ENCODE measurements around the gene ST6GALNAC1. TPM values are rescaled to one million over a fixed set of nuclear protein-coding genes. Genes with fewer than 3 reads are reported as not detected.

The ST6GALNAC1 gene
- total and polyA plus RNA-seq, 2 of the 8 experiments (the other 6 are each of a cell fraction or from before 2014, with no cell fraction given) = not detected

DNA sequence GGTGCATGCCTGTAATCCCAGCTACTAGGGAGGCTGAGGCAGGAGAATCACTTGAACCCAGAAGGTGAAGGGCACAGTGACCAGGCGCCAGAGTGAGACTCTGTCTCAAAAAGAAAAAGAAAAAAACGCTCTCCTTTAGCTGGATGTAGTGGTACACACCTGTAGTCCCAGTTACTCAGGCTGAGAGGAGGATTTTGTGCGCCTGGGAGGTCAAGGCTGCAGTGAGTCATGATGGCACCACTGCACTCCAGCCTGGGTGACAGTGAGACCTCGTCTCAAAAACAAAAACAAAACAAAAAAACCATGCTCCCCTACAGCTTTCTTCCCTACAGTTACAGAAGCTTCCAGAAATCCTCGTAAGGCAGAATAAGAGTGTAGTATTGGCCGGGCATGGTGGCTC lies 33.1 kb upstream of the ST6GALNAC1 start (continued):
- TF ChIP-seq, protein P1, sequence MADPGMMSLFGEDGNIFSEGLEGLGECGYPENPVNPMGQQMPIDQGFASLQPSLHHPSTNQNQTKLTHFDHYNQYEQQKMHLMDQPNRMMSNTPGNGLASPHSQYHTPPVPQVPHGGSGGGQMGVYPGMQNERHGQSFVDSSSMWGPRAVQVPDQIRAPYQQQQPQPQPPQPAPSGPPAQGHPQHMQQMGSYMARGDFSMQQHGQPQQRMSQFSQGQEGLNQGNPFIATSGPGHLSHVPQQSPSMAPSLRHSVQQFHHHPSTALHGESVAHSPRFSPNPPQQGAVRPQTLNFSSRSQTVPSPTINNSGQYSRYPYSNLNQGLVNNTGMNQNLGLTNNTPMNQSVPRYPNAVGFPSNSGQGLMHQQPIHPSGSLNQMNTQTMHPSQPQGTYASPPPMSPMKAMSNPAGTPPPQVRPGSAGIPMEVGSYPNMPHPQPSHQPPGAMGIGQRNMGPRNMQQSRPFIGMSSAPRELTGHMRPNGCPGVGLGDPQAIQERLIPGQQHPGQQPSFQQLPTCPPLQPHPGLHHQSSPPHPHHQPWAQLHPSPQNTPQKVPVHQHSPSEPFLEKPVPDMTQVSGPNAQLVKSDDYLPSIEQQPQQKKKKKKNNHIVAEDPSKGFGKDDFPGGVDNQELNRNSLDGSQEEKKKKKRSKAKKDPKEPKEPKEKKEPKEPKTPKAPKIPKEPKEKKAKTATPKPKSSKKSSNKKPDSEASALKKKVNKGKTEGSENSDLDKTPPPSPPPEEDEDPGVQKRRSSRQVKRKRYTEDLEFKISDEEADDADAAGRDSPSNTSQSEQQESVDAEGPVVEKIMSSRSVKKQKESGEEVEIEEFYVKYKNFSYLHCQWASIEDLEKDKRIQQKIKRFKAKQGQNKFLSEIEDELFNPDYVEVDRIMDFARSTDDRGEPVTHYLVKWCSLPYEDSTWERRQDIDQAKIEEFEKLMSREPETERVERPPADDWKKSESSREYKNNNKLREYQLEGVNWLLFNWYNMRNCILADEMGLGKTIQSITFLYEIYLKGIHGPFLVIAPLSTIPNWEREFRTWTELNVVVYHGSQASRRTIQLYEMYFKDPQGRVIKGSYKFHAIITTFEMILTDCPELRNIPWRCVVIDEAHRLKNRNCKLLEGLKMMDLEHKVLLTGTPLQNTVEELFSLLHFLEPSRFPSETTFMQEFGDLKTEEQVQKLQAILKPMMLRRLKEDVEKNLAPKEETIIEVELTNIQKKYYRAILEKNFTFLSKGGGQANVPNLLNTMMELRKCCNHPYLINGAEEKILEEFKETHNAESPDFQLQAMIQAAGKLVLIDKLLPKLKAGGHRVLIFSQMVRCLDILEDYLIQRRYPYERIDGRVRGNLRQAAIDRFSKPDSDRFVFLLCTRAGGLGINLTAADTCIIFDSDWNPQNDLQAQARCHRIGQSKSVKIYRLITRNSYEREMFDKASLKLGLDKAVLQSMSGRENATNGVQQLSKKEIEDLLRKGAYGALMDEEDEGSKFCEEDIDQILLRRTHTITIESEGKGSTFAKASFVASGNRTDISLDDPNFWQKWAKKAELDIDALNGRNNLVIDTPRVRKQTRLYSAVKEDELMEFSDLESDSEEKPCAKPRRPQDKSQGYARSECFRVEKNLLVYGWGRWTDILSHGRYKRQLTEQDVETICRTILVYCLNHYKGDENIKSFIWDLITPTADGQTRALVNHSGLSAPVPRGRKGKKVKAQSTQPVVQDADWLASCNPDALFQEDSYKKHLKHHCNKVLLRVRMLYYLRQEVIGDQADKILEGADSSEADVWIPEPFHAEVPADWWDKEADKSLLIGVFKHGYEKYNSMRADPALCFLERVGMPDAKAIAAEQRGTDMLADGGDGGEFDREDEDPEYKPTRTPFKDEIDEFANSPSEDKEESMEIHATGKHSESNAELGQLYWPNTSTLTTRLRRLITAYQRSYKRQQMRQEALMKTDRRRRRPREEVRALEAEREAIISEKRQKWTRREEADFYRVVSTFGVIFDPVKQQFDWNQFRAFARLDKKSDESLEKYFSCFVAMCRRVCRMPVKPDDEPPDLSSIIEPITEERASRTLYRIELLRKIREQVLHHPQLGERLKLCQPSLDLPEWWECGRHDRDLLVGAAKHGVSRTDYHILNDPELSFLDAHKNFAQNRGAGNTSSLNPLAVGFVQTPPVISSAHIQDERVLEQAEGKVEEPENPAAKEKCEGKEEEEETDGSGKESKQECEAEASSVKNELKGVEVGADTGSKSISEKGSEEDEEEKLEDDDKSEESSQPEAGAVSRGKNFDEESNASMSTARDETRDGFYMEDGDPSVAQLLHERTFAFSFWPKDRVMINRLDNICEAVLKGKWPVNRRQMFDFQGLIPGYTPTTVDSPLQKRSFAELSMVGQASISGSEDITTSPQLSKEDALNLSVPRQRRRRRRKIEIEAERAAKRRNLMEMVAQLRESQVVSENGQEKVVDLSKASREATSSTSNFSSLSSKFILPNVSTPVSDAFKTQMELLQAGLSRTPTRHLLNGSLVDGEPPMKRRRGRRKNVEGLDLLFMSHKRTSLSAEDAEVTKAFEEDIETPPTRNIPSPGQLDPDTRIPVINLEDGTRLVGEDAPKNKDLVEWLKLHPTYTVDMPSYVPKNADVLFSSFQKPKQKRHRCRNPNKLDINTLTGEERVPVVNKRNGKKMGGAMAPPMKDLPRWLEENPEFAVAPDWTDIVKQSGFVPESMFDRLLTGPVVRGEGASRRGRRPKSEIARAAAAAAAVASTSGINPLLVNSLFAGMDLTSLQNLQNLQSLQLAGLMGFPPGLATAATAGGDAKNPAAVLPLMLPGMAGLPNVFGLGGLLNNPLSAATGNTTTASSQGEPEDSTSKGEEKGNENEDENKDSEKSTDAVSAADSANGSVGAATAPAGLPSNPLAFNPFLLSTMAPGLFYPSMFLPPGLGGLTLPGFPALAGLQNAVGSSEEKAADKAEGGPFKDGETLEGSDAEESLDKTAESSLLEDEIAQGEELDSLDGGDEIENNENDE (IDR thresholded peaks at IDR 0.05; ENCODE audit: insufficient replicate concordance, low read length) = no peak
- TF ChIP-seq ASH2L (IDR thresholded peaks at IDR 0.05; ENCODE audit: low read length) = no peak
- no peak for TF ChIP-seq EGR1 (IDR thresholded peaks at IDR 0.05; ENCODE audit: borderline replicate concordance, low read depth, low read length)
- TF ChIP-seq CHD2 (IDR thresholded peaks at IDR 0.05; ENCODE audit: low read length) = no peak
- TF ChIP-seq ZNF274 (IDR thresholded peaks at IDR 0.05; ENCODE audit: borderline replicate concordance, extremely low read depth, low read length) = no peak
- no peak for TF ChIP-seq POU5F1 (IDR thresholded peaks at IDR 0.05; ENCODE audit: low read depth, low read length)
- no peak for TF ChIP-seq ATF3 (IDR thresholded peaks at IDR 0.05; ENCODE audit: insufficient read depth, low read depth, low read length)
- TF ChIP-seq RXRA (IDR thresholded peaks at IDR 0.05; ENCODE audit: insufficient read depth, low read depth, low read length) = no peak
- no peak for TF ChIP-seq SRF (IDR thresholded peaks at IDR 0.05; ENCODE audit: low read depth, low read length)
- TF ChIP-seq, protein P2, sequence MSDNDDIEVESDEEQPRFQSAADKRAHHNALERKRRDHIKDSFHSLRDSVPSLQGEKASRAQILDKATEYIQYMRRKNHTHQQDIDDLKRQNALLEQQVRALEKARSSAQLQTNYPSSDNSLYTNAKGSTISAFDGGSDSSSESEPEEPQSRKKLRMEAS (IDR thresholded peaks at IDR 0.05) = no peak
- no peak for TF ChIP-seq SIN3A (conservative IDR thresholded peaks at IDR 0.05 in 1 of 2, IDR thresholded peaks at IDR 0.05 in 1 of 2; ENCODE audit: low read depth in 1 of 2, low read length in 2 of 2)
